H1 (cell line): ENCODE data around the gene CABP4.

Source experiments
- CEBPB ChIP-seq: IDR thresholded peaks from 2 replicates; pipeline ENCODE4 v1.6.1; 2012; ENCODE audit warnings: low read depth, low read length
- CTCF ChIP-seq, 3 experiments: IDR thresholded peaks; 1 replicate in 2 of 3; 2 replicates in 1 of 3; pipeline versions ENCODE4 v1.5.1 to v1.6.1; 2011; ENCODE audit warnings: low read length in 3 of 3, mild to moderate bottlenecking in 3 of 3, inconsistent platforms in 2 of 3, low read depth in 1 of 3, moderate library complexity in 1 of 3; ENCODE audit not compliant: insufficient read depth in 1 of 3; ENCODE audit errors: control extremely low read depth in 1 of 3
- E2F6 ChIP-seq: IDR thresholded peaks from 2 replicates; pipeline ENCODE4 v1.6.1; 2012; ENCODE audit warnings: inconsistent platforms
- EZH2 ChIP-seq: fragments of 200-600 bp; sonication (generic); IDR thresholded peaks from 2 replicates; pipeline ENCODE4 v1.7.1; 2012; ENCODE audit warnings: low read depth, mild to moderate bottlenecking, moderate library complexity, low read length, inconsistent platforms; ENCODE audit not compliant: severe bottlenecking
- POLR2A ChIP-seq, 2 experiments: IDR thresholded peaks; 1 replicate in 1 of 2; 2 replicates in 1 of 2; pipeline ENCODE4 v1.6.1; 2011; ENCODE audit warnings: low read depth in 2 of 2, low read length in 2 of 2, mild to moderate bottlenecking in 2 of 2; ENCODE audit errors: control extremely low read depth in 1 of 2
- RAD21 ChIP-seq, 2 experiments: IDR thresholded peaks in 1 of 2; conservative IDR thresholded peaks in 1 of 2; 2 replicates each; pipeline ENCODE4 v1.6.1; 2011; ENCODE audit warnings: low read depth in 2 of 2, low read length in 2 of 2, improper control_type of control experiment in 1 of 2, inconsistent platforms in 1 of 2, mild to moderate bottlenecking in 1 of 2, moderate library complexity in 1 of 2
- YY1 ChIP-seq: IDR thresholded peaks from 2 replicates; pipeline ENCODE4 v1.6.1; 2011; ENCODE audit warnings: low read depth, mild to moderate bottlenecking, low read length
- TF ChIP-seq, protein P1 (sequence below): IDR thresholded peaks from 2 replicates; pipeline ENCODE4 v1.6.1; 2012; ENCODE audit warnings: inconsistent platforms

- no peak for TF ChIP-seq YY1
- no peak for TF ChIP-seq POLR2A (IDR thresholded peaks at IDR 0.05; ENCODE audit: control extremely low read depth in 1 of 2, low read depth in 2 of 2, low read length in 2 of 2)
- no peak for TF ChIP-seq CEBPB
- TF ChIP-seq, protein P1, sequence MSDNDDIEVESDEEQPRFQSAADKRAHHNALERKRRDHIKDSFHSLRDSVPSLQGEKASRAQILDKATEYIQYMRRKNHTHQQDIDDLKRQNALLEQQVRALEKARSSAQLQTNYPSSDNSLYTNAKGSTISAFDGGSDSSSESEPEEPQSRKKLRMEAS, result no peak
- TF ChIP-seq EZH2, result no peak
- TF ChIP-seq E2F6, result no peak
- TF ChIP-seq CTCF (IDR thresholded peaks at IDR 0.05; ENCODE audit: control extremely low read depth in 1 of 3, insufficient read depth in 1 of 3, low read depth in 1 of 3, low read length in 3 of 3), result no peak
- TF ChIP-seq RAD21 (IDR thresholded peaks at IDR 0.05 in 1 of 2, conservative IDR thresholded peaks at IDR 0.05 in 1 of 2; ENCODE audit: low read depth in 2 of 2, low read length in 2 of 2), result no peak
These were observed 44.8 kb downstream of the CABP4 start for GRCh38 chr11:67499808-67500483.
